ENCODE data around the gene KCNIP4. TPM values are rescaled to one million over a fixed set of nuclear protein-coding genes. Genes with fewer than 3 reads are reported as not detected.

Gene KCNIP4
- total and polyA plus RNA-seq, 2 experiments from 2014 or later = 0.14 to 0.63 TPM

- Histone ChIP-seq H3K4me3 (no peak overlapping the region), H3K4me2 (no peak overlapping the region), H3K79me2 (replicated peaks; ENCODE audit: insufficient read depth) (no peaks in the 10 kb centered on the region), H3K27ac (ENCODE audit: low read depth) (no peak overlapping the region), H3K27me3 (ENCODE audit: insufficient read depth) (no peaks in the 10 kb centered on the region), H3K36me3 (ENCODE audit: insufficient read depth) (no peaks in the 10 kb centered on the region), H4K20me1 (replicated peaks; ENCODE audit: insufficient read depth) (no peaks in the 10 kb centered on the region), H3K4me1 (ENCODE audit: insufficient read depth) (no peaks in the 10 kb centered on the region), H2AFZ (no peak overlapping the region), H3F3A (replicated peaks; ENCODE audit: low read depth) (no peaks in the 10 kb centered on the region), H3K9me2 (ENCODE audit: insufficient read depth) (0 out of 2 replicates have a peak, but pooled peaks cover 7% of the 10 kb centered on the region)
- H3K27ac Mint-ChIP-seq = no peak overlapping the region
- DNase-seq (ENCODE audit: low spot score) (no peak), ATAC-seq (no peak)
- no peaks in the 10 kb centered on the region for H3K27me3 Mint-ChIP-seq (ENCODE audit: insufficient read depth, low read depth, poor library complexity)
- H3K9me3 Mint-ChIP-seq = no peaks in the 10 kb centered on the region
- TF ChIP-seq POLR2AphosphoS5 (IDR thresholded peaks at IDR 0.05; ENCODE audit: low read depth) (no peak), EZH2 (IDR thresholded peaks at IDR 0.05; ENCODE audit: low read depth, unreplicated experiment) (no peak), STAT1 (IDR thresholded peaks at IDR 0.05; ENCODE audit: unreplicated experiment) (no peak), CREB1 (CRISPR knock-in tag; IDR thresholded peaks at IDR 0.05; ENCODE audit: low read depth) (no peak), ZNF462 (CRISPR knock-in tag; IDR thresholded peaks at IDR 0.05) (no peak), NANOG (IDR thresholded peaks at IDR 0.05; ENCODE audit: borderline replicate concordance) (no peak), CTCF (conservative IDR thresholded peaks at IDR 0.05; ENCODE audit: low read depth in 2 of 2) (no peak), EZH2phosphoT487 (IDR thresholded peaks at IDR 0.05; ENCODE audit: unreplicated experiment) (no peak), ETS1 (IDR thresholded peaks at IDR 0.05) (no peak), ZNF114 (CRISPR knock-in tag; IDR thresholded peaks at IDR 0.05) (no peak), JUNB (IDR thresholded peaks at IDR 0.05; ENCODE audit: unreplicated experiment) (no peak), REST (IDR thresholded peaks at IDR 0.05; ENCODE audit: unreplicated experiment) (no peak), ZNF331 (CRISPR knock-in tag; IDR thresholded peaks at IDR 0.05; ENCODE audit: low read depth) (no peak)
- no peak overlapping the region for H3K4me3 Mint-ChIP-seq
- no peaks in the 10 kb centered on the region for H3K36me3 Mint-ChIP-seq (ENCODE audit: low read depth)
- H3K4me1 Mint-ChIP-seq = no peaks in the 10 kb centered on the region
Measured at GRCh38 chr4:20899591-20899990, 1049.0 kb downstream of the KCNIP4 start.
